Kidney capillary endothelial cell (primary cell): Measurements from ENCODE around the gene MMAB.

Experiments used
- DNase-seq: peaks from one replicate; pipeline ENCODE4 v3.0.0-alpha.2; 2018; ENCODE audit warnings: low spot score

MMAB gene

DNA sequence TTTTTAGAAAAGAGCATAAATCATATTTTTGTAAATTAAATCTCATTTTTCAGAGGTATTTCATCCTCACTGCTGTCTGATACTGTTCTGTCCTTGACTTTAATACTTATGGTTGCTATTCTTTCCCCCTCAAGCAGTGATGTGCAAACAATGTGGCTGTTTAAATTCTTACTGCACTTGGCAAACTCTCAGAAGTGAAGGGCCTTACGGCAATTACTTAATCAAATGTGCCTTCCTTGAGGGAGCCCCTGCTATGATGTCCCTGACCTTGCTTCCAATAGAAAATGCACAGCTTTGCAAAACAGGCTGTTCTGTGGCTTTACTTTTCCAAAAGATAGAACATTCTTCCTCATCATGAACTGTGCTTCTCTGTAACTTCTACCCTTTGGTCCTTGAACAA, 60.7 kb downstream of the MMAB start:
- DNase-seq = no peak

DNA sequence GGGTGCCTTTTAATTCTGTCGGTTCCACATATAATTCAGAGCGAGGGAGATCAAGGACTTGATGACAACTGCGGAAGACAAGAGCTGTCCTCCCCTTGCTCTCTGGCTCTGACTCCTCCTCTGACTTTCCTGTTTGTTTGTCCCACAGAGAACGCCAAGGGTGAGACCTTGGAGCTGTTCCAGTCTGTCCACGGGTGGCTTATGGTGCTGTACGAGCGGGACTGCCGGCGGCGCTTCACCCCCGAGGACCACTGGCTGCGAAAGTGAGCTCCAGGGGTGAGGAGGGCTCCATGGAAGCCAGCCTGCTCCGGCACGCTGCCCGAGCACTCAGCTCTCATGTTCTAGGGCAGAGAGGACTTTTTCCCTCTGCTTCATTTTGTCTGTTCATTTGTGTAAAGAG, 63.1 kb downstream of the MMAB start:
- DNase-seq = no peak

DNA sequence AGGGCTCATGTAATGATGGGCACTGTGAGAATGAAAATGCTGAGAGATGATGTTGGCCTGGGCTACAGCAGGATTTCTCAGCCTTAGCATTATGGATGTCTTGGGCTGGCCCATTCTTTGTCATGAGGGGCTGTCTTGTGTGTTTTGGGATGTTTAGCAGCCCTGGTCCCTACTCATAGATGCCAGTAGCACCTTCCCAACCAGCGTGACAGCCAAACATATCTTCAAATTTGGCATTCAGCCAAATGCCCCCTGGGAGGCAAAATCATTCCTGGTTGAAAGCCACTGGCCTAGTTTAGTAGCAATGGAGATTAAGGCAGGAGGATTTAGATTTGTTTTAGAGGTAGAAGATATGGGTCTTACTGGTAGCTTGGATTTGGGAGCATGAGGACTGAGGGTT, 69.2 kb downstream of the MMAB start:
- DNase-seq = no peak
